Measurements from ENCODE around the gene PDHX. TPM values are rescaled to one million over a fixed set of nuclear protein-coding genes. Genes with fewer than 3 reads are reported as not detected.

The PDHX gene
- total RNA-seq, 1 donor from 2014 or later = 27.1 TPM

DNA sequence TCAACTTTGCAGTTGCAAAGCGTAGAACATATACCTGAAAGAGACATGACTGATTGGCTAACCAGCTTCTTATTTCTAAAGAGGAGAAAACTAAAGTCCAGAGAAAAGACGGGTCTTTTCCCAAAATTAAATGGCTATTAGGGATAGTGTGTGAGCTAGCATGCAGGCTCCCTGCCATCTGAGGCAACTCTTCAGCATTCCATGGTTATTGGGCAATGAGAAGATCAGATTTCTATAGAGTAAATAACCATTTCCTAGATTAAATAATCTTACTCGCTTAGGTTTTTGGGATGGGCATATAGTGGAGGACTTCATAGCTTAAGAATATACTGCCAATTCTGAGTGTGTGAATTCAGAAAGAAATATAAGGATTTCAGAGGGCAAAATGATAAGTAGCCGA, 95.0 kb downstream of the PDHX start:
- Histone ChIP-seq H3K4me1 (ENCODE audit: control insufficient read depth in 3 of 3, insufficient read depth in 3 of 3, low read length in 3 of 3) (peaks cover 19 to 24% (median 24%) of the 10 kb centered on the region in 3 donors), H3K27me3 (ENCODE audit: control insufficient read depth in 3 of 3, insufficient read depth in 3 of 3, low read length in 3 of 3) (no peaks in the 10 kb centered on the region), H3K9ac (ENCODE audit: low read depth in 1 of 3, low read length in 3 of 3) (no peak overlapping the region), H3K9me3 (ENCODE audit: control insufficient read depth in 3 of 3, low read length in 3 of 3) (no peaks in the 10 kb centered on the region), H3K36me3 (ENCODE audit: control insufficient read depth in 3 of 3, insufficient read depth in 3 of 3, low read length in 3 of 3) (no peaks in the 10 kb centered on the region), H3K27ac (ENCODE audit: low read depth, low read length) (no peak overlapping the region), H3K4me3 (ENCODE audit: low read length in 3 of 3) (no peak overlapping the region)

- Histone ChIP-seq H3K36me3 (ENCODE audit: control insufficient read depth in 3 of 3, insufficient read depth in 3 of 3, low read length in 3 of 3) (no peaks in the 10 kb centered on the region), H3K27me3 (ENCODE audit: control insufficient read depth in 3 of 3, insufficient read depth in 3 of 3, low read length in 3 of 3) (no peaks in the 10 kb centered on the region), H3K4me1 (ENCODE audit: control insufficient read depth in 3 of 3, insufficient read depth in 3 of 3, low read length in 3 of 3) (peaks cover 19 to 24% (median 24%) of the 10 kb centered on the region in 3 donors), H3K4me3 (ENCODE audit: low read length in 3 of 3) (no peak overlapping the region), H3K9ac (ENCODE audit: low read depth in 1 of 3, low read length in 3 of 3) (no peak overlapping the region), H3K9me3 (ENCODE audit: control insufficient read depth in 3 of 3, low read length in 3 of 3) (no peaks in the 10 kb centered on the region), H3K27ac (ENCODE audit: low read depth, low read length) (no peak overlapping the region)
Observed at GRCh38 chr11:35011944-35012343, 95.5 kb downstream of the PDHX start.

DNA sequence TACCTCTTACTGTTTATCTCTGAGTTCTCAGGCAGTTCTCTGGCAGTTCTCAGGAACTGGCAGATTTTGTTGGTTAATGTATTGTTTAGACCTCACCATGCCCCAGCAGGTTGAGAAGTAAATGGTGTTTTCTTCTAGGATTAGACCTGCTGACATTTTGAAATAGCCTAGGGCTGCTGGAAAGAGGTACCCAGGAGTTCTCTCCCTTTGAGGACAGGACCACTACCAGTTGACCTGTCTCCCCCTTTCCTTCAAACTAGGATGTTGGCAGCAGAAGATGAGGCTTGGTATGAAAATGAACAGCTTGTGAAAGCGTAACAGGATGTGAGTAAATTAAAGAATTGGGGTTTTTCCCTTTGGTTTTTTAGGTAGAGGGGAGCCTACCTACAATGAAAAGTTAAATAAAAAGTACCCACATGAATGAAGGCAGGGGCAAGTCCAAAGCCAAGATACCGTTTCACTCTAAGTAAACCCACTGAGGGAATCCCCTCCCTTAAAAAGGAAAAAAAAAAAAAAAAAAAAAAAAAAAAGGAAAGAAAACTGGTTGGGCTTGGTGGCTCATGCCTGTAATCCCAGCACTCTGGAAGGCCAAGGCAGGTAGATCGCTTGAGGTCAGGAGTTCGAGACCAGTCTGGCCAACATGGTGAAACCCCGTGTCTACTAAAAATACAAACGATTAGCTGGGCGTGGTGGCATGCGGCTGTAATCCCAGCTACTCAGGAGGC, 96.2 kb downstream of the PDHX start:
- H3K4me3 ChIP-seq (ENCODE audit: low read length in 3 of 3) = no peak overlapping the region
- no peaks in the 10 kb centered on the region for H3K27me3 ChIP-seq (ENCODE audit: control insufficient read depth in 3 of 3, insufficient read depth in 3 of 3, low read length in 3 of 3)
- H3K9ac ChIP-seq (ENCODE audit: low read depth in 1 of 3, low read length in 3 of 3) = no peak overlapping the region
- no peaks in the 10 kb centered on the region for H3K9me3 ChIP-seq (ENCODE audit: control insufficient read depth in 3 of 3, low read length in 3 of 3)
- peaks cover 19 to 24% (median 24%) of the 10 kb centered on the region in 3 donors for H3K4me1 ChIP-seq (ENCODE audit: control insufficient read depth in 3 of 3, insufficient read depth in 3 of 3, low read length in 3 of 3)
- H3K27ac ChIP-seq (ENCODE audit: low read depth, low read length) = no peak overlapping the region
- no peaks in the 10 kb centered on the region for H3K36me3 ChIP-seq (ENCODE audit: control insufficient read depth in 3 of 3, insufficient read depth in 3 of 3, low read length in 3 of 3)

DNA sequence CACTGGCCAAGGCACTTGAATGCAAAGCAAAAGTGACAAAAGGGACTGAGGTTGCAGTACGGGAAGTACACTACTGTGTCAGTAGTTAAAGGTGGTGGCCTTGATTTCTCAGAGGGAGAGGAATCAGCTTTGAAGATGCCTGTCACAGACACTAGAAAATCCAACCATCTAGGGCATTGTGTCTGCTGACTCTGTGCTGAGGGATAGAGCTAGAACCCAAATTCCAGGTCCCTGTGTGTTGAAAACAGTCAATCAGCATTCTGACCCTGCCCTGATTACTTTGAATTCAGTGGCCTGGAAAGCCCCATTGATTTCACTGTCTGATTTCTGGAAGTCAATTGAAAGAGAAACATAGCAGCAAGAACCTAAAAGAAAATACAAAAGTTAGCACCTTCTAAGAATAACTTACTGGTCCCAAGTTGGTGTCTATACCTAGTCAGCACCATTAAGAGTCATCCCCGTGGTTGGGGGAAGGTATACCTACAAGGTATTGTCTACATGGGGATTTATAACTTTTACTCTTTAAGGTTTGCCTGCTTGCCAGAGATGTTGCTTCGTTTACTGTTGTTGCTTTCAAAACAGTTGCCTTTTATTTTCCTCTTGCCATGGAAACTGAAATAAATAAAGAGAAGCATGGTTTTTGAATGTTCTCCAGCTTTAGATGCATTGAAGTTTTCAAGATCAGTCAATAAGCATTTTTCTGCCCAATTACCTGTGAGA, 97.3 kb downstream of the PDHX start:
- H3K27me3 ChIP-seq (ENCODE audit: control insufficient read depth in 3 of 3, insufficient read depth in 3 of 3, low read length in 3 of 3) = no peaks in the 10 kb centered on the region
- H3K27ac ChIP-seq (ENCODE audit: low read depth, low read length) = no peak overlapping the region
- peaks cover 16 to 21% (median 18%) of the 10 kb centered on the region in 3 donors for H3K4me1 ChIP-seq (ENCODE audit: control insufficient read depth in 3 of 3, insufficient read depth in 3 of 3, low read length in 3 of 3)
- H3K9ac ChIP-seq (ENCODE audit: low read depth in 1 of 3, low read length in 3 of 3) = no peak overlapping the region
- no peak overlapping the region for H3K4me3 ChIP-seq (ENCODE audit: low read length in 3 of 3)
- H3K9me3 ChIP-seq (ENCODE audit: control insufficient read depth in 3 of 3, low read length in 3 of 3) = no peaks in the 10 kb centered on the region
- H3K36me3 ChIP-seq (ENCODE audit: control insufficient read depth in 3 of 3, insufficient read depth in 3 of 3, low read length in 3 of 3) = no peaks in the 10 kb centered on the region

GRCh38 chr11:35014346-35014745, 97.9 kb downstream of the PDHX start:
- Histone ChIP-seq H3K27ac (ENCODE audit: low read depth, low read length) (no peak overlapping the region), H3K4me3 (ENCODE audit: low read length in 3 of 3) (no peak overlapping the region), H3K9me3 (ENCODE audit: control insufficient read depth in 3 of 3, low read length in 3 of 3) (no peaks in the 10 kb centered on the region), H3K4me1 (ENCODE audit: control insufficient read depth in 3 of 3, insufficient read depth in 3 of 3, low read length in 3 of 3) (peaks cover 13 to 21% (median 16%) of the 10 kb centered on the region in 3 donors), H3K36me3 (ENCODE audit: control insufficient read depth in 3 of 3, insufficient read depth in 3 of 3, low read length in 3 of 3) (no peaks in the 10 kb centered on the region), H3K27me3 (ENCODE audit: control insufficient read depth in 3 of 3, insufficient read depth in 3 of 3, low read length in 3 of 3) (no peaks in the 10 kb centered on the region), H3K9ac (ENCODE audit: low read depth in 1 of 3, low read length in 3 of 3) (no peak overlapping the region)

- Histone ChIP-seq H3K27ac (ENCODE audit: low read depth, low read length) (no peak overlapping the region), H3K36me3 (ENCODE audit: control insufficient read depth in 3 of 3, insufficient read depth in 3 of 3, low read length in 3 of 3) (no peaks in the 10 kb centered on the region), H3K27me3 (ENCODE audit: control insufficient read depth in 3 of 3, insufficient read depth in 3 of 3, low read length in 3 of 3) (no peaks in the 10 kb centered on the region), H3K9me3 (ENCODE audit: control insufficient read depth in 3 of 3, low read length in 3 of 3) (no peaks in the 10 kb centered on the region), H3K9ac (ENCODE audit: low read depth in 1 of 3, low read length in 3 of 3) (no peak overlapping the region), H3K4me1 (ENCODE audit: control insufficient read depth in 3 of 3, insufficient read depth in 3 of 3, low read length in 3 of 3) (peaks cover 2 to 10% (median 2%) of the 10 kb centered on the region in 3 donors), H3K4me3 (ENCODE audit: low read length in 3 of 3) (no peak overlapping the region)
Observed at GRCh38 chr11:35015621-35016387, 99.4 kb downstream of the PDHX start.

GRCh38 chr11:35016916-35017315, 100.5 kb downstream of the PDHX start:
- no peak overlapping the region for H3K9ac ChIP-seq (ENCODE audit: low read depth in 1 of 3, low read length in 3 of 3)
- H3K4me1 ChIP-seq (ENCODE audit: control insufficient read depth in 3 of 3, insufficient read depth in 3 of 3, low read length in 3 of 3) = peaks cover 2 to 9% (median 2%) of the 10 kb centered on the region in 3 donors
- H3K36me3 ChIP-seq (ENCODE audit: control insufficient read depth in 3 of 3, insufficient read depth in 3 of 3, low read length in 3 of 3) = no peaks in the 10 kb centered on the region
- H3K27ac ChIP-seq (ENCODE audit: low read depth, low read length) = no peak overlapping the region
- no peaks in the 10 kb centered on the region for H3K9me3 ChIP-seq (ENCODE audit: control insufficient read depth in 3 of 3, low read length in 3 of 3)
- no peaks in the 10 kb centered on the region for H3K27me3 ChIP-seq (ENCODE audit: control insufficient read depth in 3 of 3, insufficient read depth in 3 of 3, low read length in 3 of 3)
- H3K4me3 ChIP-seq (ENCODE audit: low read length in 3 of 3) = no peak overlapping the region

DNA sequence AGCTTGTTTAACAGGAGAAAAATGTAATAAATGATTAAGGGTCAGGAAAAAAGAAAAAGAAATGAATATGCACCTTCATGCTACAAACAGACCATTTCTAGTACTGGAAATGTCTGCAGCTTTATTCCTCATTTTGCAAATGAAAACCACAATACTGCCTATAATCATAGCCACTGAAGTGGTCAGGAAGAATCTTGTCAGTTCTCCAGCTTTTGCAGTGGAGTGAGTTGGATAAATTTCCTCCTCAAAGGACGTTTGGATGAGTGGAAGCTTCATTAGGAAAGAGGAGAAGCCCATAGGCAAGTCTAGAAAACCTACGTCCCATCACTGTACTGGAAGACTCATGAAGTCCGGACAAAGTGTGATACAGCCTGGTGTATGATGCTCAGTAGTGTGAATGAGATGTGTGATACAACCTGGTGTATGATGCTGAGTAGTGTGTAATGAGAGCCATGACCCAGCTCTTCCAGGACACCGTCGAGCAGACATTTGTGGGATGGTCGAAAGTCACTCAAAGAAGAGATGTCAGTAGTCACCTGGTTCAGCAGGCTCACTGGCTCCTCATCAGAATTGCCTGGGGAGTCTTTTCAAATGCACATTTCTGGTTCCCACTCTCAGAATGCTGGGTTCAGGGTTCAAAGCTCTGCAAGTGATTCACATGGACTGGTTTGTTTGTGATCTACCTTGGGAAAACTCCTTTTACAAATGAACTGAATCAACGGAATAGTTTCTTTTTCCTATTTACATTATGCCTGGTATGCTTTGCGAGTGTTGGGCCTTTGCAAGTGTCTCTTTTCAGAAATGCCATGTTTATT, 101.3 kb downstream of the PDHX start:
- H3K4me3 ChIP-seq (ENCODE audit: low read length in 3 of 3) = no peak overlapping the region
- H3K36me3 ChIP-seq (ENCODE audit: control insufficient read depth in 3 of 3, insufficient read depth in 3 of 3, low read length in 3 of 3) = no peaks in the 10 kb centered on the region
- H3K27ac ChIP-seq (ENCODE audit: low read depth, low read length) = no peak overlapping the region
- peaks cover 4 to 10% (median 4%) of the 10 kb centered on the region in 3 donors for H3K4me1 ChIP-seq (ENCODE audit: control insufficient read depth in 3 of 3, insufficient read depth in 3 of 3, low read length in 3 of 3)
- H3K9me3 ChIP-seq (ENCODE audit: control insufficient read depth in 3 of 3, low read length in 3 of 3) = no peaks in the 10 kb centered on the region
- H3K9ac ChIP-seq (ENCODE audit: low read depth in 1 of 3, low read length in 3 of 3) = no peak overlapping the region
- H3K27me3 ChIP-seq (ENCODE audit: control insufficient read depth in 3 of 3, insufficient read depth in 3 of 3, low read length in 3 of 3) = no peaks in the 10 kb centered on the region

GRCh38 chr11:35021589-35021988, 105.2 kb downstream of the PDHX start:
- peak overlapping the region in 2 of 3 donors; percentile 35 to 51 for H3K4me3 ChIP-seq (ENCODE audit: low read length in 3 of 3)
- peak overlapping the region; percentile 7 for H3K27ac ChIP-seq (ENCODE audit: low read depth, low read length)
- peak overlapping the region in 1 of 3 donors; percentile 8 for H3K9ac ChIP-seq (ENCODE audit: low read depth in 1 of 3, low read length in 3 of 3)
- H3K9me3 ChIP-seq (ENCODE audit: control insufficient read depth in 3 of 3, low read length in 3 of 3) = no peaks in the 10 kb centered on the region
- H3K36me3 ChIP-seq (ENCODE audit: control insufficient read depth in 3 of 3, insufficient read depth in 3 of 3, low read length in 3 of 3) = no peaks in the 10 kb centered on the region
- no peaks in the 10 kb centered on the region for H3K27me3 ChIP-seq (ENCODE audit: control insufficient read depth in 3 of 3, insufficient read depth in 3 of 3, low read length in 3 of 3)
- peaks cover 4% of the 10 kb centered on the region in 3 donors for H3K4me1 ChIP-seq (ENCODE audit: control insufficient read depth in 3 of 3, insufficient read depth in 3 of 3, low read length in 3 of 3)
